ENCODE results near the gene FRMD4B. TPM values are rescaled to one million over a fixed set of nuclear protein-coding genes. Genes with fewer than 3 reads are reported as not detected.

FRMD4B gene
- total and polyA plus RNA-seq, 2 experiments from 2014 or later = not detected

DNA sequence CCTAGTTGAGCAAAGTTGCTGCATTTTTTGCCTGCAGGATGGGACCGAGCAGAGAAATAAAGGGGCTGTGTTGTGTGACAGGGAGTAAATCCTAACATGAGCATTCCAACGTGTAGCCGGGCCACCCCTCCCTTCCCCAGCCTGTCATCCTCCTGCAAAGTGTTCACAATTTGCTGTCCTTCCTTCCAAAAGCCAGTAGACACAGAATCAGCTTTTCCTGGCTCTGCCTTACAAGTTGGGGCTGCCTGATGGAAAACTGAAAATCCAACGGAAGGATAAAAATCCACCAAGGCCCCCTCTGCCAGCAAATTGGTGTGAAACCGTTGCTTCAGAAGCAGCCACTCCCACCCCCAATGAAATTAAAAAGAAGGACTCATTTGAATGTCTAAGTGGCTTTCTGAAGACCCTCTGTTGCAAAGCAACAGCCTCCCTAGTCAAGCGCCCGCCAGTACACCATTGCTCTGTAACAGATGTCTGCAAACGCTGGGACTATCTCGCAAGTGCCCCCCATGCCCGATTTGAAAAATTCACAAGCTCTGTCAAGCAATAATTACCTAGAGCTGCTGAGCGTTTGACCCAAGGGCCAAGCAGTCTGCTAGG is 665 bp downstream of the FRMD4B start:
- Histone ChIP-seq H3K4me2 (ENCODE audit: unreplicated experiment) (no peak overlapping the region), H2AFZ (no peak overlapping the region)

GRCh38 chr3:69384326-69384725 is 1.6 kb downstream of the FRMD4B start:
- Histone ChIP-seq H3K9me2 (ENCODE audit: insufficient read depth) (no peaks in the 10 kb centered on the region), H3K36me3 (ENCODE audit: low read depth) (no peaks in the 10 kb centered on the region), H3K9me3 (ENCODE audit: low read depth) (no peaks in the 10 kb centered on the region), H3K4me3 (no peak overlapping the region), H2AFZ (no peak overlapping the region), H3K27ac (no peak overlapping the region), H3K4me1 (ENCODE audit: insufficient read depth) (0 out of 2 replicates have a peak, but pooled peaks cover 6% of the 10 kb centered on the region), H3F3A (ENCODE audit: insufficient read depth) (no peaks in the 10 kb centered on the region), H3K4me2 (ENCODE audit: unreplicated experiment) (no peak overlapping the region), H4K20me1 (ENCODE audit: insufficient read depth) (no peaks in the 10 kb centered on the region), H3K79me2 (ENCODE audit: insufficient read depth) (no peaks in the 10 kb centered on the region), H3K27me3 (replicated peaks; ENCODE audit: insufficient read depth) (peaks cover 74% of the 10 kb centered on the region), H3K9ac (no peak overlapping the region)
- 90 to 100% methylated on average over 1 of the region's 1 CpG for WGBS, 2 experiments (ENCODE audit: low coverage in 1 of 2, low lambda C conversion rate in 2 of 2, missing lambda C conversion rate in 2 of 2)
- in situ Hi-C loops (cut with MboI) = no loop called here
- TF ChIP-seq EZH2phosphoT487 (IDR thresholded peaks at IDR 0.05; ENCODE audit: insufficient read depth, low read depth) (no peak), EZH2 (IDR thresholded peaks at IDR 0.05; ENCODE audit: insufficient read depth, poor library complexity, severe bottlenecking) (no peak)
- DNase-seq = no peak

More for the DNA sequence above, 665 bp downstream of the FRMD4B start:
- no peak for DNase-seq
- no peaks in the 10 kb centered on the region for H3K36me3 ChIP-seq (ENCODE audit: low read depth)
- H3K27me3 ChIP-seq (replicated peaks; ENCODE audit: insufficient read depth) = peaks cover 69% of the 10 kb centered on the region
- H3K4me1 ChIP-seq (ENCODE audit: insufficient read depth) = 0 out of 2 replicates have a peak, but pooled peaks cover 6% of the 10 kb centered on the region
- H3K79me2 ChIP-seq (ENCODE audit: insufficient read depth) = no peaks in the 10 kb centered on the region
- H4K20me1 ChIP-seq (ENCODE audit: insufficient read depth) = no peaks in the 10 kb centered on the region
- H3K9ac ChIP-seq = no peak overlapping the region
- WGBS, 2 experiments (ENCODE audit: low coverage in 1 of 2, low lambda C conversion rate in 2 of 2, missing lambda C conversion rate in 2 of 2) = 5 to 6% methylated on average over 11 of the region's 11 CpGs
- no peaks in the 10 kb centered on the region for H3K9me2 ChIP-seq (ENCODE audit: insufficient read depth)
- TF ChIP-seq EZH2 (IDR thresholded peaks at IDR 0.05; ENCODE audit: insufficient read depth, poor library complexity, severe bottlenecking) = peak; percentile 69
- 0 out of 2 replicates have a peak, but pooled peaks have one; percentile 23 for TF ChIP-seq EZH2phosphoT487 (IDR thresholded peaks at IDR 0.05; ENCODE audit: insufficient read depth, low read depth)
- H3F3A ChIP-seq (ENCODE audit: insufficient read depth) = no peaks in the 10 kb centered on the region
- peak overlapping the region; percentile 63 for H3K4me3 ChIP-seq
- in situ Hi-C loops (cut with MboI) = no loop called here
- no peaks in the 10 kb centered on the region for H3K9me3 ChIP-seq (ENCODE audit: low read depth)
- H3K27ac ChIP-seq = no peak overlapping the region

- H4K20me1 ChIP-seq (ENCODE audit: insufficient read depth) = no peaks in the 10 kb centered on the region
- TF ChIP-seq EZH2 (IDR thresholded peaks at IDR 0.05; ENCODE audit: insufficient read depth, poor library complexity, severe bottlenecking) = no peak
- no peak for TF ChIP-seq EZH2phosphoT487 (IDR thresholded peaks at IDR 0.05; ENCODE audit: insufficient read depth, low read depth)
- in situ Hi-C loops (cut with MboI) = no loop called here
- H3K4me1 ChIP-seq (ENCODE audit: insufficient read depth) = no peaks in the 10 kb centered on the region
- H3F3A ChIP-seq (ENCODE audit: insufficient read depth) = no peaks in the 10 kb centered on the region
- peaks cover 37% of the 10 kb centered on the region for H3K27me3 ChIP-seq (replicated peaks; ENCODE audit: insufficient read depth)
- no peaks in the 10 kb centered on the region for H3K79me2 ChIP-seq (ENCODE audit: insufficient read depth)
- H3K4me2 ChIP-seq (ENCODE audit: unreplicated experiment) = no peak overlapping the region
- no peak overlapping the region for H3K9ac ChIP-seq
- WGBS, 2 experiments (ENCODE audit: low coverage in 1 of 2, low lambda C conversion rate in 2 of 2, missing lambda C conversion rate in 2 of 2) = 71 to 76% methylated on average over 3 of the region's 3 CpGs
- H2AFZ ChIP-seq = no peak overlapping the region
- H3K9me2 ChIP-seq (ENCODE audit: insufficient read depth) = no peaks in the 10 kb centered on the region
- H3K27ac ChIP-seq = no peak overlapping the region
- H3K9me3 ChIP-seq (ENCODE audit: low read depth) = no peaks in the 10 kb centered on the region
- H3K36me3 ChIP-seq (ENCODE audit: low read depth) = no peaks in the 10 kb centered on the region
- DNase-seq = no peak
- H3K4me3 ChIP-seq = no peak overlapping the region
Measured at GRCh38 chr3:69379661-69380060, 6.2 kb downstream of the FRMD4B start.

- Histone ChIP-seq H3K9ac (no peak overlapping the region), H3K4me2 (ENCODE audit: unreplicated experiment) (no peak overlapping the region), H3K79me2 (ENCODE audit: insufficient read depth) (no peaks in the 10 kb centered on the region), H3K9me2 (ENCODE audit: insufficient read depth) (no peaks in the 10 kb centered on the region), H3K27ac (no peak overlapping the region), H3K36me3 (ENCODE audit: low read depth) (no peaks in the 10 kb centered on the region), H3K4me1 (ENCODE audit: insufficient read depth) (no peaks in the 10 kb centered on the region), H3K27me3 (replicated peaks; ENCODE audit: insufficient read depth) (peaks cover 24% of the 10 kb centered on the region), H4K20me1 (ENCODE audit: insufficient read depth) (no peaks in the 10 kb centered on the region), H3K9me3 (ENCODE audit: low read depth) (no peaks in the 10 kb centered on the region), H3F3A (ENCODE audit: insufficient read depth) (no peaks in the 10 kb centered on the region), H2AFZ (no peak overlapping the region), H3K4me3 (no peak overlapping the region)
- 81 to 90% methylated on average over 3 of the region's 3 CpGs for WGBS, 2 experiments (ENCODE audit: low coverage in 1 of 2, low lambda C conversion rate in 2 of 2, missing lambda C conversion rate in 2 of 2)
- DNase-seq = no peak
- in situ Hi-C loops (cut with MboI) = no loop called here
- TF ChIP-seq EZH2phosphoT487 (IDR thresholded peaks at IDR 0.05; ENCODE audit: insufficient read depth, low read depth) (no peak), EZH2 (IDR thresholded peaks at IDR 0.05; ENCODE audit: insufficient read depth, poor library complexity, severe bottlenecking) (no peak)
Measured at GRCh38 chr3:69378112-69378802, 7.6 kb downstream of the FRMD4B start.
